H1 (cell line): ENCODE measurements around the gene MMP7. TPM values are rescaled to one million over a fixed set of nuclear protein-coding genes. Genes with fewer than 3 reads are reported as not detected.

Source experiments
- CTCF ChIA-PET: fragments of 300-600 bp; sonication (Branson Sonifier 250); formaldehyde crosslinking; loops from one replicate; lab custom pipeline; 2021; ENCODE audit not compliant: partially characterized antibody; lab: Charles Lee
- POLR2A ChIA-PET: fragments of 300-600 bp; sonication (Branson Sonifier 250); formaldehyde crosslinking; loops from one replicate; lab custom pipeline; 2021; ENCODE audit warnings: inconsistent platforms; ENCODE audit not compliant: partially characterized antibody; lab: Charles Lee
- DNase-seq, 2 experiments: peaks; one replicate each; pipeline versions ENCODE4 v3.0.0 to v3.0.0-alpha.2; 2010 to 2022; ENCODE audit warnings: low spot score in 2 of 2, low read depth in 1 of 2, mixed read lengths in 1 of 2
- FAIRE-seq: peaks from 2 replicates; lab custom pipeline; 2011; peaks lifted over from hg19 to GRCh38; lab: Jason Lieb, UNC
- H2AFZ ChIP-seq: 2 replicates; pipeline ENCODE4 v1.8.1; 2012; ENCODE audit warnings: low read length, inconsistent platforms
- H2AK5ac ChIP-seq: 2 replicates; pipeline ENCODE4 v1.6.1; 2013; ENCODE audit warnings: low read depth, low read length
- H2BK120ac ChIP-seq: replicated peaks from 2 replicates; pipeline ENCODE3; 2013; ENCODE audit warnings: low read depth, low read length, inconsistent platforms
- H2BK12ac ChIP-seq: 2 replicates; pipeline ENCODE4 v1.6.1; 2013; ENCODE audit warnings: low read depth, low read length
- H2BK15ac ChIP-seq: 2 replicates; pipeline ENCODE4 v1.6.1; 2013; ENCODE audit warnings: low read length
- H2BK20ac ChIP-seq: 2 replicates; pipeline ENCODE4 v1.6.1; 2013; ENCODE audit warnings: low read length
- H2BK5ac ChIP-seq: 2 replicates; pipeline ENCODE4 v1.6.1; 2013; ENCODE audit warnings: low read depth, low read length
- H3K14ac ChIP-seq: 2 replicates; pipeline ENCODE4 v1.6.1; 2013; ENCODE audit warnings: inconsistent platforms; ENCODE audit not compliant: insufficient read length
- H3K18ac ChIP-seq: 2 replicates; pipeline ENCODE4 v1.6.1; 2013; ENCODE audit warnings: low read length; ENCODE audit errors: extremely low read depth
- H3K23ac ChIP-seq: 2 replicates; pipeline ENCODE4 v1.6.1; 2013; ENCODE audit warnings: inconsistent platforms; ENCODE audit not compliant: insufficient read length
- H3K23me2 ChIP-seq: 2 replicates; pipeline ENCODE4 v1.6.1; 2013; ENCODE audit warnings: low read depth, low read length
- H3K27ac ChIP-seq: 2 replicates; pipeline ENCODE4 v1.6.1; 2011; ENCODE audit warnings: low read depth, low read length, inconsistent platforms
- H3K27me3 ChIP-seq, 4 experiments: replicated peaks in 1 of 4; 1 replicate in 1 of 4; 2 replicates in 3 of 4; pipeline versions ENCODE4 v1.6.1 to v1.8.1; 2011 to 2013; ENCODE audit warnings: low read length in 3 of 4, mild to moderate bottlenecking in 3 of 4, inconsistent platforms in 2 of 4, mixed read lengths in 2 of 4, moderate library complexity in 1 of 4; ENCODE audit not compliant: control insufficient read depth in 3 of 4, insufficient read depth in 3 of 4; ENCODE audit errors: extremely low read depth in 1 of 4
- H3K36me3 ChIP-seq, 4 experiments: 2 replicates each; pipeline versions ENCODE4 v1.6.1 to v1.8.1; 2011 to 2013; ENCODE audit warnings: mild to moderate bottlenecking in 4 of 4, low read length in 3 of 4, moderate library complexity in 2 of 4, control low read depth in 1 of 4, inconsistent platforms in 1 of 4; ENCODE audit not compliant: insufficient read depth in 4 of 4, control insufficient read depth in 2 of 4
- H3K4ac ChIP-seq: replicated peaks from 2 replicates; pipeline ENCODE3; 2013; ENCODE audit warnings: low read length, low read depth, mixed read lengths, inconsistent platforms; ENCODE audit not compliant: insufficient read length
- H3K4me1 ChIP-seq, 4 experiments: replicated peaks in 1 of 4; 1 replicate in 1 of 4; 2 replicates in 3 of 4; pipeline versions ENCODE4 v1.6.1 to v1.8.1; 2011 to 2013; ENCODE audit warnings: low read length in 3 of 4, inconsistent platforms in 2 of 4, mixed read lengths in 1 of 4; ENCODE audit not compliant: insufficient read depth in 4 of 4, control insufficient read depth in 3 of 4
- H3K4me2 ChIP-seq, 2 experiments: 2 replicates each; pipeline versions ENCODE4 v1.6.1 to v1.8.1; 2011 to 2013; ENCODE audit warnings: low read depth in 2 of 2, low read length in 2 of 2, control low read depth in 1 of 2, inconsistent platforms in 1 of 2, mild to moderate bottlenecking in 1 of 2; ENCODE audit not compliant: insufficient read depth in 1 of 2
- H3K4me3 ChIP-seq, 4 experiments: fragments of 200-600, 300-600 bp in 1 of 4; sonication (generic), shearing (Covaris generic), sonication (Bioruptor Twin) in 1 of 4; 2 replicates each; pipeline versions ENCODE4 v1.5.1 to v1.8.1; 2011 to 2016; ENCODE audit warnings: low read length in 4 of 4, low read depth in 3 of 4, control low read depth in 2 of 4, inconsistent platforms in 2 of 4, mild to moderate bottlenecking in 2 of 4, mixed read lengths in 1 of 4, moderate library complexity in 1 of 4; ENCODE audit not compliant: insufficient read depth in 2 of 4; ENCODE audit errors: extremely low read depth in 1 of 4
- H3K56ac ChIP-seq: replicated peaks from 2 replicates; pipeline ENCODE3; 2013; ENCODE audit warnings: low read depth, mild to moderate bottlenecking, mixed read lengths, low read length, inconsistent platforms; ENCODE audit not compliant: insufficient read length
- H3K79me1 ChIP-seq: 2 replicates; pipeline ENCODE4 v1.6.1; 2013; ENCODE audit warnings: low read depth, low read length, control low read depth
- H3K79me2 ChIP-seq, 2 experiments: 2 replicates each; pipeline versions ENCODE4 v1.6.1 to v1.8.1; 2012 to 2013; ENCODE audit warnings: low read length in 2 of 2, mild to moderate bottlenecking in 2 of 2, inconsistent platforms in 1 of 2; ENCODE audit not compliant: insufficient read depth in 2 of 2, control insufficient read depth in 1 of 2
- H3K9ac ChIP-seq, 4 experiments: replicated peaks in 1 of 4; 1 replicate in 1 of 4; 2 replicates in 3 of 4; pipeline versions ENCODE4 v1.6.1 to v1.8.1; 2011 to 2013; ENCODE audit warnings: low read depth in 3 of 4, low read length in 3 of 4, control low read depth in 2 of 4, mild to moderate bottlenecking in 2 of 4, moderate library complexity in 2 of 4, inconsistent platforms in 1 of 4; ENCODE audit errors: extremely low read depth in 1 of 4
- H3K9me3 ChIP-seq, 2 experiments: 2 replicates each; pipeline versions ENCODE4 v1.6.1 to v1.8.1; 2012 to 2013; ENCODE audit warnings: mild to moderate bottlenecking in 2 of 2, moderate library complexity in 2 of 2, control low read depth in 1 of 2, inconsistent platforms in 1 of 2, low read depth in 1 of 2, low read length in 1 of 2, mixed read lengths in 1 of 2; ENCODE audit not compliant: insufficient read depth in 2 of 2
- H4K20me1 ChIP-seq, 2 experiments: replicated peaks in 1 of 2; 2 replicates each; pipeline versions ENCODE3 to v1.8.1; 2011 to 2013; ENCODE audit warnings: inconsistent platforms in 2 of 2, low read length in 2 of 2, mild to moderate bottlenecking in 1 of 2; ENCODE audit not compliant: insufficient read depth in 2 of 2, control insufficient read depth in 1 of 2
- H4K5ac ChIP-seq: 2 replicates; pipeline ENCODE4 v1.6.1; 2013; ENCODE audit warnings: low read length, low read depth, mixed read lengths, inconsistent platforms; ENCODE audit not compliant: insufficient read length
- H4K8ac ChIP-seq: 2 replicates; pipeline ENCODE4 v1.8.0; 2013; ENCODE audit warnings: mild to moderate bottlenecking, moderate library complexity, low read length, inconsistent platforms; ENCODE audit not compliant: insufficient read depth; ENCODE audit errors: extremely low read depth
- H4K91ac ChIP-seq: replicated peaks from 2 replicates; pipeline ENCODE3; 2013; ENCODE audit warnings: low read length, mixed read lengths, inconsistent platforms; ENCODE audit not compliant: insufficient read length
- ASH2L ChIP-seq: fragments of 200-600, 300-600 bp; sonication (generic); IDR thresholded peaks from one replicate; pipeline ENCODE4 v1.7.1; 2017; ENCODE audit warnings: low read length
- BACH1 ChIP-seq: IDR thresholded peaks from 2 replicates; pipeline ENCODE4 v1.6.1; 2012; ENCODE audit warnings: low read length, improper control_type of control experiment
- CBX8 ChIP-seq: fragments of 300-800, 300-1000 bp; sonication (generic); IDR thresholded peaks from 2 replicates; pipeline ENCODE4 v1.7.1; 2016; ENCODE audit warnings: low read depth, low read length, borderline replicate concordance
- CHD1 ChIP-seq: IDR thresholded peaks from 2 replicates; pipeline ENCODE4 v1.6.1; 2012; ENCODE audit warnings: low read depth, low read length, improper control_type of control experiment
- FOSL1 ChIP-seq: IDR thresholded peaks from 2 replicates; pipeline ENCODE4 v1.6.1; 2011; ENCODE audit warnings: mild to moderate bottlenecking, low read depth, low read length, moderate library complexity; ENCODE audit not compliant: insufficient read depth
- HDAC6 ChIP-seq: IDR thresholded peaks from one replicate; pipeline ENCODE4 v1.7.1; 2012; ENCODE audit warnings: low read depth, mild to moderate bottlenecking, inconsistent platforms, low read length, moderate library complexity
- JUND ChIP-seq: IDR thresholded peaks from 2 replicates; pipeline ENCODE4 v1.6.1; 2011; ENCODE audit warnings: mild to moderate bottlenecking, improper control_type of control experiment, low read length
- MAFK ChIP-seq: IDR thresholded peaks from 2 replicates; pipeline ENCODE4 v1.6.1; 2012; ENCODE audit warnings: low read depth, mild to moderate bottlenecking, improper control_type of control experiment, low read length
- SUZ12 ChIP-seq: fragments of 200-600 bp; sonication (generic); IDR thresholded peaks from 2 replicates; pipeline ENCODE4 v1.6.1; 2012; ENCODE audit warnings: mild to moderate bottlenecking, inconsistent platforms, low read length, moderate library complexity, mixed read lengths
- TAF1 ChIP-seq: IDR thresholded peaks from 2 replicates; pipeline ENCODE4 v1.6.1; 2011; ENCODE audit warnings: mild to moderate bottlenecking, low read depth, low read length
- TCF12 ChIP-seq: IDR thresholded peaks from 2 replicates; pipeline ENCODE4 v1.6.1; 2011; ENCODE audit warnings: low read depth, mild to moderate bottlenecking, low read length
- YY1 ChIP-seq: IDR thresholded peaks from 2 replicates; pipeline ENCODE4 v1.6.1; 2011; ENCODE audit warnings: low read depth, mild to moderate bottlenecking, low read length
- WGBS, 2 experiments: shearing (Covaris generic) in 1 of 2; methylation state at CpG; one replicate each; pipeline versions ENCODE4 v1.1.6 to v1.1.7; 2013 to 2015; ENCODE audit warnings: low lambda C conversion rate in 2 of 2, mixed read lengths in 2 of 2, inconsistent platforms in 1 of 2, low coverage in 1 of 2, missing lambda C conversion rate in 1 of 2; ENCODE audit not compliant: insufficient replicate concordance in 2 of 2, insufficient coverage in 1 of 2, insufficient read length in 1 of 2; ENCODE audit errors: extremely low coverage in 1 of 2, missing lambda C conversion rate in 1 of 2; 5-methylcytosine and 5-hydroxymethylcytosine counted together
- polyA plus RNA-seq, 7 experiments: library from polyadenylated mRNA; depleted of rRNA in 3 of 7; stranded (reverse) in 5 of 7; unstranded in 2 of 7; fragments of >200 nt in 5 of 7; fragments of 200-250 nt in 2 of 7; gene quantifications; 1 replicate in 5 of 7; 2 replicates in 1 of 7; 4 replicates in 1 of 7; pipeline versions ENCODE4 v1.2.1 to v1.2.3, GENCODE V29; 2011 to 2013; ENCODE audit warnings: missing spikeins in 2 of 7, mixed read lengths in 2 of 7
- total RNA-seq: library from RNA; stranded (reverse); fragmentation: NEBNext Ultra II Directional; extraction: Animal tissue kit (Norgen Biotek cat#: 25700); gene quantifications from 2 replicates; pipeline ENCODE4 v1.2.1, GENCODE V29; 2021

MMP7 gene
- total and polyA plus RNA-seq, 2 of the 8 experiments (the other 6 are each of a cell fraction or from before 2014, with no cell fraction given), result not detected

DNA sequence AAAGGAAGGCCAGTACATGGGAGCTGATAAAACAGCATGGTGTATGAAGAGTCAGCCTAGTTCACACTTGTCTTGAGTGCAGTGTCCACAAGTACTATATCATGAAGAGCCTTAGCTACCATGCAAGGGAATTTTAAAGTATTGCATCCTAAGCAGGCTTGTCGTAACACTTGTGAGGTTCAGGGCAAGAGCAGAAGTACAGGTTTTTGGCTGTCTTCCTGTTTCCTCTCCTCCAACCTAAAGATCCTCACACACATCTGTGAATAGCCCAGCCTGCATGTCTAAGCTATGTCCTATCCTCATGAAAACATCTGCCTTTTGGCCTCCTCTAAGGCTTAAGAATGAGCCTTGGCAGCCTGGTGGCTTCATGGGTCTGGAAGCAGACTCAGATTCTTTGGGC is 43.3 kb downstream of the MMP7 start:
- Histone ChIP-seq H3K56ac (no peak overlapping the region), H2BK5ac (no peak overlapping the region), H3K23ac (no peak overlapping the region), H3K18ac (no peak overlapping the region), H3K14ac (no peak overlapping the region), H3K9ac (no peak overlapping the region), H3K4ac (no peak overlapping the region), H4K20me1 (no peaks in the 10 kb centered on the region), H4K5ac (no peak overlapping the region), H3K9me3 (no peaks in the 10 kb centered on the region), H3K23me2 (no peaks in the 10 kb centered on the region), H4K91ac (no peak overlapping the region), H2BK15ac (peak overlapping the region; percentile 1; the same call in 1 of the 2 replicates), H3K27ac (no peak overlapping the region), H4K8ac (no peak overlapping the region), H3K79me1 (no peaks in the 10 kb centered on the region), H2AFZ (no peak overlapping the region), H3K4me1 (no peaks in the 10 kb centered on the region), H3K4me2 (no peak overlapping the region), H3K79me2 (no peaks in the 10 kb centered on the region), H2BK120ac (no peak overlapping the region), H2BK20ac (no peak overlapping the region), H3K4me3 (no peak overlapping the region), H2AK5ac (no peak overlapping the region), H2BK12ac (no peak overlapping the region), H3K27me3 (no peaks in the 10 kb centered on the region), H3K36me3 (no peaks in the 10 kb centered on the region)
- peak; percentile 7 for FAIRE-seq
- ChIA-PET POLR2A (no interaction called here), CTCF (interaction anchor here (0.9 to 3.4 kb wide), 13 partner anchors 9 to 627 kb away, joined by 3 to 12 read pairs (median 5); no protein-coding TSS in a partner anchor)
- DNase-seq, result no peak
- TF ChIP-seq TCF12, result no peak
- TF ChIP-seq HDAC6, result no peak
- TF ChIP-seq FOSL1, result no peak
- TF ChIP-seq CBX8, result no peak
- no peak for TF ChIP-seq MAFK
- no peak for TF ChIP-seq BACH1
- TF ChIP-seq ASH2L, result no peak
- no peak for TF ChIP-seq YY1
- no peak for TF ChIP-seq SUZ12
- no peak for TF ChIP-seq TAF1
- TF ChIP-seq JUND, result no peak
- TF ChIP-seq CHD1, result no peak
- 57% methylated on average over 1 of the region's 1 CpG; no CpG with 5 or more reads in 1 of the 2 experiments for WGBS, 2 experiments
